Neuronal stem cell (in vitro differentiated cells): ENCODE results near the gene ADSS1.

ENCODE experiments used
- DNase-seq: peaks from one replicate; pipeline ENCODE4 v3.0.0-alpha.2; 2013; ENCODE audit warnings: low spot score
- H2AFZ ChIP-seq: one replicate; pipeline ENCODE4 v1.6.1; 2013; ENCODE audit warnings: mild to moderate bottlenecking, low read length, inconsistent platforms
- H2AK5ac ChIP-seq: 2 replicates; pipeline ENCODE4 v1.6.1; 2013; ENCODE audit warnings: low read depth, mild to moderate bottlenecking, inconsistent platforms, low read length, moderate library complexity, mixed read lengths
- H2BK120ac ChIP-seq: 2 replicates; pipeline ENCODE4 v1.6.1; 2013; ENCODE audit warnings: low read depth, mild to moderate bottlenecking, inconsistent platforms, low read length, moderate library complexity, mixed read lengths
- H2BK12ac ChIP-seq: one replicate; pipeline ENCODE4 v1.6.1; 2013; ENCODE audit warnings: low read length, inconsistent platforms
- H2BK15ac ChIP-seq: 2 replicates; pipeline ENCODE4 v1.6.1; 2013; ENCODE audit warnings: mild to moderate bottlenecking, low read length, inconsistent platforms, mixed read lengths
- H2BK5ac ChIP-seq: one replicate; pipeline ENCODE4 v1.6.1; 2013; ENCODE audit warnings: inconsistent platforms, mild to moderate bottlenecking, low read length, moderate library complexity
- H3K14ac ChIP-seq: one replicate; pipeline ENCODE4 v1.6.1; 2013; ENCODE audit warnings: low read length, inconsistent platforms
- H3K18ac ChIP-seq: 2 replicates; pipeline ENCODE4 v1.6.1; 2013; ENCODE audit warnings: low read length, inconsistent platforms
- H3K23ac ChIP-seq: 2 replicates; pipeline ENCODE4 v1.6.1; 2013; ENCODE audit warnings: low read depth, mild to moderate bottlenecking, mixed read lengths, low read length, inconsistent platforms; ENCODE audit not compliant: poor library complexity
- H3K27ac ChIP-seq: replicated peaks from 3 replicates; pipeline ENCODE4 v1.5.1; 2013; ENCODE audit warnings: low read length, inconsistent platforms
- H3K27me3 ChIP-seq, 3 experiments: 2 replicates each; pipeline ENCODE4 v1.6.1; 2013; ENCODE audit warnings: low read length in 3 of 3, mild to moderate bottlenecking in 2 of 3, inconsistent platforms in 1 of 3, low read depth in 1 of 3, mixed read lengths in 1 of 3, moderate library complexity in 1 of 3; ENCODE audit not compliant: control insufficient read depth in 3 of 3, insufficient read depth in 3 of 3
- H3K36me3 ChIP-seq, 2 donors: replicated peaks in 1 of 2; 2 replicates each; pipeline ENCODE4 v1.6.1; 2013; ENCODE audit warnings: low read length in 2 of 2; ENCODE audit not compliant: control insufficient read depth in 2 of 2, insufficient read depth in 2 of 2
- H3K4ac ChIP-seq: 2 replicates; pipeline ENCODE4 v1.6.1; 2013; ENCODE audit warnings: inconsistent platforms, mild to moderate bottlenecking, low read length, moderate library complexity
- H3K4me1 ChIP-seq, 2 donors: 1 replicate in 1 of 2; 2 replicates in 1 of 2; pipeline ENCODE4 v1.6.1; 2013; ENCODE audit warnings: low read length in 2 of 2, low read depth in 1 of 2; ENCODE audit not compliant: control insufficient read depth in 2 of 2, insufficient read depth in 1 of 2
- H3K4me2 ChIP-seq: one replicate; pipeline ENCODE4 v1.6.1; 2013; ENCODE audit warnings: mild to moderate bottlenecking, low read length, inconsistent platforms; ENCODE audit not compliant: insufficient read depth, poor library complexity, severe bottlenecking
- H3K4me3 ChIP-seq, 2 donors: 2 replicates each; pipeline ENCODE4 v1.5.1; 2013; ENCODE audit warnings: low read length in 2 of 2, mild to moderate bottlenecking in 2 of 2, inconsistent platforms in 1 of 2, moderate library complexity in 1 of 2
- H3K79me1 ChIP-seq: one replicate; pipeline ENCODE4 v1.6.1; 2013; ENCODE audit warnings: low read depth, mild to moderate bottlenecking, inconsistent platforms, low read length, moderate library complexity
- H3K9ac ChIP-seq: one replicate; pipeline ENCODE4 v1.6.1; 2013; ENCODE audit warnings: mild to moderate bottlenecking, low read depth, low read length, inconsistent platforms; ENCODE audit not compliant: poor library complexity
- H3K9me3 ChIP-seq, 2 donors: replicated peaks in 1 of 2; 2 replicates each; pipeline versions ENCODE3 to v1.6.1; 2013; ENCODE audit warnings: low read length in 2 of 2, mild to moderate bottlenecking in 2 of 2, inconsistent platforms in 1 of 2, low read depth in 1 of 2, mixed read lengths in 1 of 2, moderate library complexity in 1 of 2; ENCODE audit not compliant: control insufficient read depth in 2 of 2, insufficient read depth in 1 of 2
- H4K8ac ChIP-seq: one replicate; pipeline ENCODE4 v1.6.1; 2013; ENCODE audit warnings: low read depth, mild to moderate bottlenecking, inconsistent platforms, low read length, moderate library complexity
- H4K91ac ChIP-seq: one replicate; pipeline ENCODE4 v1.6.1; 2013; ENCODE audit warnings: low read length, low read depth, mild to moderate bottlenecking, inconsistent platforms; ENCODE audit not compliant: poor library complexity
- WGBS, 2 donors: extraction: QIAGEN DNeasy Blood & Tissue Kit; methylation state at CpG; one replicate each; pipeline ENCODE4 v1.1.7; 2013; ENCODE audit warnings: missing lambda C conversion rate in 2 of 2, mixed read lengths in 1 of 2; ENCODE audit not compliant: insufficient read length in 2 of 2, insufficient replicate concordance in 1 of 2; ENCODE audit errors: extremely low coverage in 2 of 2; 5-methylcytosine and 5-hydroxymethylcytosine counted together

ADSS1 gene

DNA sequence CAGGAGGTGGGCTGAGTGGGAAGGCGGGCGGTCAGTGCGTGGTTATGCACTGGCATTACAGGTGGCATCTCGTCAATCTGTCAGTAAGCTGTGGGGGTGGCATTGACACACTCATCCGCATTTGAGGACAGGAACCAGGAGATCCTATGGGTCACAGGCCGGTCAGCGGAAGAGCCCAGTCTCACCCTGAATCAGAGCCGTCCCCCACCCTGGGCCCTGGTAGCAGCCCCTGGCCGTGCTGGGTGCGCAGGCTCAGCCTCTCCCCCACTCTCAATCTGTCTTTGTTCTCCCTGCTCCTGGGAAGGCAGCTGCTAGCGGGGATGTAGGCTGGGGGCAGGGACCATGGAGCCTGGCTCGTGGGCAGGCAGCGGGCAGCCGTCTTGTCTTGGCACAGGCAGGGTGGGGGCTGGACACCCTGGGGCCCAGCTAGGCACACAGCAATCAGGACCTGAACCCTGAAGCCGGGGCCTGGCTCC, 29.5 kb upstream of the ADSS1 start:
- no peak for DNase-seq

DNA sequence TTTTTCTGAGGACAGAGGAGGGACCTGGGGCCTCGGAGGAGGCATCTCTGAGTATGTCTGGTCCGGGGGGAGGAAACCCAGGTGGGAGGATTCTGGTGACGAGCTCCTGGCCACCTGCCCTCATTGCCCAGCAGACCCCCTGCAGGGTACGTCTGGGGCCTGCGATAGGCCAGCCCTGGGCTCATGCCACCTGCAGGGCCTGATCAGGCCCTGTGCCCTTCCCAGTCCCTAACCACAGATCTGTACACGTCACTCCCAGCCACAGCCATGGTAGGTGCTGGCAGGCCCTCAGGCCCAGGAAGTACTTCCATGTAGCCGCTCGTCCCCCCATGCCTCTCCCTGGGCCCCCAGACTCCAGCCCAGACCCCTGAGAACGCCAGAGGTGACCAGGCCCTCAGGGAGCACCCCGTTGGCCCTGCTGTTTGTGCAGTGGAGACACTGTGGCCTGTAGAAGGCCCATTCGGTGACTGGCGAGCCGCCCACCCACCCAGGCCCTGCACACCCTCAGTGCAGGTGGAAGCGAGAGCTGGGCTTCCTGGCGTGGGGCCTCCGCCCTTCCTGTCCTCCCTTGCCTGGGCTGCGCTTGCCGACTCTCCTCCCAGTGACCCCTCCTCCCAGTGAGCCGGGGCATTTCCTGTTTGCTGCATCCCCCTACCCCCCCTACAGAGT, 28.9 kb upstream of the ADSS1 start:
- Histone ChIP-seq H2BK12ac (peak overlapping the region; percentile 90), H3K79me1 (peaks cover 42% of the 10 kb centered on the region), H4K91ac (peak overlapping the region; percentile 92), H3K4me3 (no peak overlapping the region), H3K4me2 (no peak overlapping the region), H3K4ac (peak overlapping the region; percentile 95), H3K23ac (peak overlapping the region; percentile 55), H3K18ac (peak overlapping the region; percentile 80), H3K4me1 (peaks cover 16 to 36% of the 10 kb centered on the region in 2 donors), H3K27ac (no peak overlapping the region), H3K27me3 (peaks cover 0 to under 1% (median 0%) of the 10 kb centered on the region in 3 experiments), H2AK5ac (peak overlapping the region; percentile 97), H3K9me3 (no peaks in the 10 kb centered on the region), H2BK5ac (peak overlapping the region; percentile 89), H3K9ac (no peak overlapping the region), H2BK120ac (no peak overlapping the region), H2AFZ (no peak overlapping the region), H4K8ac (no peak overlapping the region), H3K14ac (peak overlapping the region; percentile 97), H3K36me3 (peaks cover 6 to 15% of the 10 kb centered on the region in 2 donors), H2BK15ac (peak overlapping the region; percentile 99)
- DNase-seq: no peak
- no CpG with 5 or more reads among the region's 19 CpGs for WGBS, 2 donors

More for the DNA sequence above, 29.5 kb upstream of the ADSS1 start:
- Histone ChIP-seq H3K4me1 (peaks cover 20 to 38% of the 10 kb centered on the region in 2 donors), H3K4me3 (no peak overlapping the region), H3K14ac (peak overlapping the region; percentile 97), H4K8ac (peak overlapping the region; percentile 82), H4K91ac (peak overlapping the region; percentile 92), H2BK5ac (peak overlapping the region; percentile 89), H2BK120ac (peak overlapping the region; percentile 81), H3K4me2 (peak overlapping the region; percentile 25), H3K79me1 (peaks cover 47% of the 10 kb centered on the region), H2AFZ (no peak overlapping the region), H3K9ac (peak overlapping the region; percentile 86), H3K23ac (peak overlapping the region; percentile 55), H2BK15ac (peak overlapping the region; percentile 99), H3K4ac (peak overlapping the region; percentile 95), H3K18ac (peak overlapping the region; percentile 80), H3K9me3 (no peaks in the 10 kb centered on the region), H3K27ac (peak overlapping the region; percentile 14), H2AK5ac (peak overlapping the region; percentile 97), H3K27me3 (peaks cover 0 to 3% (median 0%) of the 10 kb centered on the region in 3 experiments), H2BK12ac (peak overlapping the region; percentile 90), H3K36me3 (peaks cover 6 to 15% of the 10 kb centered on the region in 2 donors)
- no CpG with 5 or more reads among the region's 15 CpGs for WGBS, 2 donors

DNA sequence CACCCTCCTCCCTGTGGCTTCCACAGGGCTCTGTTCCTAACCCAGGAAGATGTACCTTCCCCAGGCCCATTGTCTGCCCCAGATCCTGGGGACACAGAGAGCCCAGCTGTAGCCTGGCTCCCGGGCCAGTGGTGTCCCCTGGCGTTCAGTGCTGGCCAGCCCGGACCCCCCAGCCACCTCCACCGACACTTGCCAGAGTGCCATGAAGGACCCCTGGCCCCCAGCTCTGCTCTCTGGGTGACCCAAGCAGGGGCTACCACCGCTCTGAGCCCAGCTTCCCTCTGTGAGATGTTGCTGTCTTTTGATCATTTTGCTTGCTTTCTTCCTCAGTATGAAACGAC, 28.4 kb upstream of the ADSS1 start:
- no peaks in the 10 kb centered on the region for H3K27me3 ChIP-seq
- H2BK15ac ChIP-seq: peak overlapping the region; percentile 99
- H3K9me3 ChIP-seq: no peaks in the 10 kb centered on the region
- peaks cover 38% of the 10 kb centered on the region for H3K79me1 ChIP-seq
- DNase-seq: no peak
- no peak overlapping the region for H4K91ac ChIP-seq
- no peak overlapping the region for H2BK12ac ChIP-seq
- no peak overlapping the region for H3K27ac ChIP-seq
- peaks cover 13 to 31% of the 10 kb centered on the region in 2 donors for H3K4me1 ChIP-seq
- no peak overlapping the region for H3K4me3 ChIP-seq
- no peak overlapping the region for H2AFZ ChIP-seq
- H3K4ac ChIP-seq: no peak overlapping the region
- H4K8ac ChIP-seq: no peak overlapping the region
- peak overlapping the region; percentile 97 for H2AK5ac ChIP-seq
- H3K14ac ChIP-seq: no peak overlapping the region
- no peak overlapping the region for H3K9ac ChIP-seq
- H3K18ac ChIP-seq: no peak overlapping the region
- WGBS, 2 donors: no CpG with 5 or more reads among the region's 6 CpGs
- peak overlapping the region; percentile 2 for H3K23ac ChIP-seq
- peaks cover 6 to 15% of the 10 kb centered on the region in 2 donors for H3K36me3 ChIP-seq
- H2BK120ac ChIP-seq: no peak overlapping the region
- H3K4me2 ChIP-seq: no peak overlapping the region
- no peak overlapping the region for H2BK5ac ChIP-seq

DNA sequence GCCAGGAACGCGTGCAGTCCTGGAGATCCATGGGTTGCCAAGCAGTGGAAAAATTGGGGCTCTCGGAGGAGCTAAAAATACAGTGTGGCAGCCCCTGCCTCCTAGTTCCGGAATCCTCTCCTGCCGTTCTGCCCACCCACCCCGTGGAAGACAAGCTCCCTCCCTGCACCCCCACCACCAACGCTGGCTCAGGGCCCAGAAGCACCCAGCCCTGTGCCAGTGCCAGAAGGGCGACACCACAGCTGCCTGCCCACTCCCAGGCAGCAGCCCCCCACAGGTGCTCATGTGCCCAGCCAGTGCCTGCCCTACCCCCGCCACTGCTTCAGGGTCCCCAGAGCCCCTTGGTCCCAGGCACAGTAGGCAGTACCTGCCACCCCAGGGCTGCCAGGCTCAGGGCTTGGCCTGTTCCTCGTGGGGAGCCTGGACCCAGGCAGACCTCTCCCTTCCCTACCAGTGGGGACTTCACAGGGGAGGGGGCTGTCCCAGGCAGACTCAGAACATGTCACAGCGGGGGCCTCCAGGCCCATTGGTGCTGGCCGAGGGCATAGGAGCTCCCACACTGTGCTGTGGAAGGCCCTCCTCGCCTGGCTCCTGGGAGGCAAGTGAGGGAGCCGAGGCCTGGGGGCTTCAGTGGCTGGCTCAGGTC, 27.2 kb upstream of the ADSS1 start:
- no peak overlapping the region for H3K4me3 ChIP-seq
- H3K79me1 ChIP-seq: peaks cover 32% of the 10 kb centered on the region
- H3K27me3 ChIP-seq: no peaks in the 10 kb centered on the region
- H3K14ac ChIP-seq: peak overlapping the region; percentile 38
- H2BK120ac ChIP-seq: no peak overlapping the region
- H3K4ac ChIP-seq: no peak overlapping the region
- peak overlapping the region; percentile 71 for H3K18ac ChIP-seq
- no peak overlapping the region for H2BK12ac ChIP-seq
- H4K91ac ChIP-seq: no peak overlapping the region
- peak overlapping the region; percentile 73 for H3K23ac ChIP-seq
- H4K8ac ChIP-seq: no peak overlapping the region
- H3K36me3 ChIP-seq: peaks cover 6 to 15% of the 10 kb centered on the region in 2 donors
- H3K9ac ChIP-seq: peak overlapping the region; percentile 60
- no CpG with 5 or more reads among the region's 14 CpGs for WGBS, 2 donors
- H3K27ac ChIP-seq: no peak overlapping the region
- peaks cover 13 to 25% of the 10 kb centered on the region in 2 donors for H3K4me1 ChIP-seq
- no peak overlapping the region for H2AFZ ChIP-seq
- no peaks in the 10 kb centered on the region for H3K9me3 ChIP-seq
- no peak overlapping the region for H2BK5ac ChIP-seq
- H2BK15ac ChIP-seq: peak overlapping the region; percentile 19
- H2AK5ac ChIP-seq: peak overlapping the region; percentile 84
- DNase-seq: no peak
- no peak overlapping the region for H3K4me2 ChIP-seq
